Tibial artery (tissue), 4 donors: ENCODE measurements around the gene CASQ1.

Experiments
- DNase-seq, 2 donors: peaks; one replicate each; pipeline ENCODE4 v3.0.0-alpha.2; 2019
- H3K27ac ChIP-seq, 2 donors: fragments of 200-600 bp; sonication (generic) in 1 of 2; 1 replicate in 1 of 2; 2 replicates in 1 of 2; pipeline ENCODE4 v1.5.1; 2018 to 2019; ENCODE audit warnings: mild to moderate bottlenecking in 1 of 2
- H3K27me3 ChIP-seq, 2 donors: fragments of 200-600 bp; sonication (generic) in 1 of 2; one replicate each; pipeline versions ENCODE4 v1.5.1 to v1.6.0; 2016 to 2019
- H3K36me3 ChIP-seq, 3 donors: fragments of 200-600 bp; sonication (generic) in 2 of 3; one replicate each; pipeline ENCODE4 v1.5.1; 2016 to 2019; ENCODE audit warnings: mild to moderate bottlenecking in 2 of 3
- H3K4me1 ChIP-seq, 4 donors: fragments of 200-600 bp; sonication (generic) in 2 of 4; 1 replicate in 3 of 4; 2 replicates in 1 of 4; pipeline ENCODE4 v1.5.1; 2016 to 2019
- H3K4me3 ChIP-seq, 2 donors: fragments of 200-600 bp; sonication (generic) in 1 of 2; 1 replicate in 1 of 2; 2 replicates in 1 of 2; pipeline ENCODE4 v1.5.1; 2018 to 2019; ENCODE audit warnings: mild to moderate bottlenecking in 2 of 2
- H3K9me3 ChIP-seq, 3 donors: fragments of 200-600 bp; sonication (generic) in 1 of 3; one replicate each; pipeline ENCODE4 v1.5.1; 2016 to 2019
- intact Hi-C: fragments of 100-400 bp; cut with DNase I; formaldehyde crosslinking; loops from one replicate; pipeline ENCODE4 v1.15.0; 2023; ENCODE audit warnings: low total_unique reads
- TF ChIP-seq, protein P1 (sequence below), 2 experiments: fragments of 200-600 bp in 1 of 2; fragments of 450-650 bp in 1 of 2; IDR thresholded peaks; one replicate each; pipeline ENCODE4 v1.5.1; 2017 to 2019; ENCODE audit warnings: antibody characterized with exemption in 2 of 2, mild to moderate bottlenecking in 1 of 2, moderate library complexity in 1 of 2

The CASQ1 gene

DNA sequence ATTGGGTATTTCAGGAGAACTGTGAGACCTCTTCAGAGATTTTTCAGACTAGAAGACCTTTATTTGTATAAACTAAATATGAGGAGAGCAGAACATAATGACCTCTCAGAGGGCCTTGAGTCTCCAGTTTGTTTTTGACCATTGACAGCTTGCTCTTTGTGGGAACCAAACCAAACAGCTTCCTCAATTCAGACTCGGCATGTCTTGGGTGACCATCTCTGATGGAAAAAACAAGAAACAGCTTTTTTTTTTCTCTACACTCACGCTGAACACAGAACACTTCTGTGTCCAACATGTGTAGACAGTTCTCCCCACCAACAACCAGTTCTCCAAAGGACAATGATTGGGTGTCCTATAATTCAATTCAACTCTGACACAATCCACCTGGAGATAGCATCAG lies 27.4 kb upstream of the CASQ1 start:
- Histone ChIP-seq H3K4me3 (no peak overlapping the region), H3K9me3 (no peaks in the 10 kb centered on the region), H3K27me3 (peaks cover 0 to 5% of the 10 kb centered on the region in 2 donors), H3K4me1 (peaks cover 0 to 10% (median 0%) of the 10 kb centered on the region in 4 donors), H3K36me3 (no peaks in the 10 kb centered on the region), H3K27ac (no peak overlapping the region)
- TF ChIP-seq, protein P1, sequence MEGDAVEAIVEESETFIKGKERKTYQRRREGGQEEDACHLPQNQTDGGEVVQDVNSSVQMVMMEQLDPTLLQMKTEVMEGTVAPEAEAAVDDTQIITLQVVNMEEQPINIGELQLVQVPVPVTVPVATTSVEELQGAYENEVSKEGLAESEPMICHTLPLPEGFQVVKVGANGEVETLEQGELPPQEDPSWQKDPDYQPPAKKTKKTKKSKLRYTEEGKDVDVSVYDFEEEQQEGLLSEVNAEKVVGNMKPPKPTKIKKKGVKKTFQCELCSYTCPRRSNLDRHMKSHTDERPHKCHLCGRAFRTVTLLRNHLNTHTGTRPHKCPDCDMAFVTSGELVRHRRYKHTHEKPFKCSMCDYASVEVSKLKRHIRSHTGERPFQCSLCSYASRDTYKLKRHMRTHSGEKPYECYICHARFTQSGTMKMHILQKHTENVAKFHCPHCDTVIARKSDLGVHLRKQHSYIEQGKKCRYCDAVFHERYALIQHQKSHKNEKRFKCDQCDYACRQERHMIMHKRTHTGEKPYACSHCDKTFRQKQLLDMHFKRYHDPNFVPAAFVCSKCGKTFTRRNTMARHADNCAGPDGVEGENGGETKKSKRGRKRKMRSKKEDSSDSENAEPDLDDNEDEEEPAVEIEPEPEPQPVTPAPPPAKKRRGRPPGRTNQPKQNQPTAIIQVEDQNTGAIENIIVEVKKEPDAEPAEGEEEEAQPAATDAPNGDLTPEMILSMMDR (IDR thresholded peaks at IDR 0.05) = no peak
- intact Hi-C loops = no loop called here
- no peak for DNase-seq

DNA sequence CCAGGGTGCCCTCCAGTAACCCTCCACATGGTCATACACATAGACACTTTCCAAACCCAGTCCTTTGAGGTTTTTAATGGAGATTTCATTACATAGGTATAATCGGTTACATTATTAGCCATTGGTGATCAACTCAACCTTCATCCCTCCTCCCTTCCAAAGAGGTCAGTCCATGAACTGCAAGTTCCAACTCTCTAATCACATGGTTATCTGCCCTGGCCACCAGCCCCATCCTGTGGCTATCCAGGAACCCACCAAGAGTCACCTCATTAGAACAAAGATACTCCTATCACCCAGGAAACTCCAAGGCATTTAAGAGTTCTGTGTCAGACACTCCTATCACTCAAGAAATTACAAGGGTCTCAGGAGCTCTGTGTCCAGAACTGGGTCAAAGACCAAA lies 26.8 kb upstream of the CASQ1 start:
- Histone ChIP-seq H3K27me3 (peaks cover 0 to 5% of the 10 kb centered on the region in 2 donors), H3K4me3 (no peak overlapping the region), H3K9me3 (no peaks in the 10 kb centered on the region), H3K27ac (no peak overlapping the region), H3K4me1 (peaks cover 0 to 10% (median 0%) of the 10 kb centered on the region in 4 donors), H3K36me3 (no peaks in the 10 kb centered on the region)
- DNase-seq = no peak
- intact Hi-C loops = no loop called here
- TF ChIP-seq, protein P1 (IDR thresholded peaks at IDR 0.05) = no peak

DNA sequence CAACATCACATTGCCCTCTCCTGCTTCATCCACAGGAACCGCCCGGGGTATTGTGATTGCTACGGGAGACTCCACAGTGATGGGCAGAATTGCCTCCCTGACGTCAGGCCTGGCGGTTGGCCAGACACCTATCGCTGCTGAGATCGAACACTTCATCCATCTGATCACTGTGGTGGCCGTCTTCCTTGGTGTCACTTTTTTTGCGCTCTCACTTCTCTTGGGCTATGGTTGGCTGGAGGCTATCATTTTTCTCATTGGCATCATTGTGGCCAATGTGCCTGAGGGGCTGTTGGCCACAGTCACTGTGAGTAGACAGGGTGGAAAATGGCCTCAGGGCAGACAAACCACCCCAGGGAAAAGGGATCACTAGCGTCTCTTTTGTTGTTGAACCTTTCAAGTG lies 26.3 kb upstream of the CASQ1 start:
- TF ChIP-seq, protein P1 (IDR thresholded peaks at IDR 0.05) = no peak
- intact Hi-C loops = no loop called here
- Histone ChIP-seq H3K36me3 (no peaks in the 10 kb centered on the region), H3K4me3 (no peak overlapping the region), H3K27ac (no peak overlapping the region), H3K27me3 (peaks cover 0 to 5% of the 10 kb centered on the region in 2 donors), H3K4me1 (peaks cover 0 to 10% (median 0%) of the 10 kb centered on the region in 4 donors), H3K9me3 (no peaks in the 10 kb centered on the region)
- no peak for DNase-seq

DNA sequence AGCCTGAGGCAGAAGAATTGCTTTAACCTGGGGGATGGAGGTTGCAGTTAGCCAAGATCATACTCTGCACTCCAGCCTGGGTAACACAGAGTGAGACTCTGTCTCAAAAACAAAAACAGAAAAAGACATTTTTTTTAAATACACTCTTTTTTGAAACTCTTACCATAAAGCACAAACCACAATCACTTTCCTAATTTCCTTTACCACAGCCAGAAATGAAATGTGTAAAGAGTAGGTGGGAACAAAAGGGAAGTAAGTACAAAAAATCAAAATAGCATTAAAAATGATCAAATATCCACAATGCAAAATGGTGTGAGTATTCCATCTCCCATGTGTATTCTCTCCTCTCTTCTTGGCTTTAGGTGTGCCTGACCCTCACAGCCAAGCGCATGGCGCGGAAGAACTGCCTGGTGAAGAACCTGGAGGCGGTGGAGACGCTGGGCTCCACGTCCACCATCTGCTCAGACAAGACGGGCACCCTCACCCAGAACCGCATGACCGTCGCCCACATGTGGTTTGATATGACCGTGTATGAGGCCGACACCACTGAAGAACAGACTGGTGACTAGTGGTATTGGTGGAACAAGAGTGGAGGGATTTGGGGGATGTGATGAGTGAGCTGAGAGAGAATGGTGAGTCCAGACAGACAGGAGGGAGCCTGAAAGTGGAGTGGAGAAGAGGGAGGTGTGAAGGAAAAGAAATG lies 24.1 kb upstream of the CASQ1 start:
- Histone ChIP-seq H3K9me3 (no peaks in the 10 kb centered on the region), H3K27ac (no peak overlapping the region), H3K4me3 (no peak overlapping the region), H3K4me1 (peaks cover 0 to 3% (median 0%) of the 10 kb centered on the region in 4 donors), H3K27me3 (peaks cover 0 to 5% of the 10 kb centered on the region in 2 donors), H3K36me3 (no peaks in the 10 kb centered on the region)
- DNase-seq = no peak
- TF ChIP-seq, protein P1 (IDR thresholded peaks at IDR 0.05) = no peak
- intact Hi-C loops = no loop called here

DNA sequence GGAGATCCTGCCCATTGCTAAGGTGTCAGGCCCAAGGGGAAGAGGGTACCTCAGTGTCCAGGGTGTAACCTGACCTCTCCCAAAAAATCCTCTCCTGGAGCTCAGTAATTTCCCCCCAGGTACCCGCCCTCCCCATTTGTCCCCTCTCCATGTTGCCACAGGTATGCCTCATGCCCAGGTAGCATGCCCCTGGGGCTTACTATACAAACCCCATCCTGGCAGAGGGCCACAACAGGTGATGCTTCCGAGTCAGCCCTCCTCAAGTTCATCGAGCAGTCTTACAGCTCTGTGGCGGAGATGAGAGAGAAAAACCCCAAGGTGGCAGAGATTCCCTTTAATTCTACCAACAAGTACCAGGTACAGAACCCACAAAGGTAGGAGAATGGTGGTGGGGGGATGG lies 23.3 kb upstream of the CASQ1 start:
- Histone ChIP-seq H3K27ac (no peak overlapping the region), H3K27me3 (peaks cover 0 to 5% of the 10 kb centered on the region in 2 donors), H3K9me3 (no peaks in the 10 kb centered on the region), H3K4me3 (no peak overlapping the region), H3K4me1 (peaks cover 0 to 3% (median 0%) of the 10 kb centered on the region in 4 donors), H3K36me3 (no peaks in the 10 kb centered on the region)
- TF ChIP-seq, protein P1 (IDR thresholded peaks at IDR 0.05) = no peak
- intact Hi-C loops = no loop called here
- no peak for DNase-seq
